GM18870 (cell line): Measurements from ENCODE around the gene TIMM13.

Experiments
- ATAC-seq: cut with Tn5 transposase; IDR thresholded peaks from one replicate; pipeline ENCODE4 v1.9.1; 2021; ENCODE audit warnings: moderate library complexity; ENCODE audit not compliant: unreplicated experiment

The TIMM13 gene

DNA sequence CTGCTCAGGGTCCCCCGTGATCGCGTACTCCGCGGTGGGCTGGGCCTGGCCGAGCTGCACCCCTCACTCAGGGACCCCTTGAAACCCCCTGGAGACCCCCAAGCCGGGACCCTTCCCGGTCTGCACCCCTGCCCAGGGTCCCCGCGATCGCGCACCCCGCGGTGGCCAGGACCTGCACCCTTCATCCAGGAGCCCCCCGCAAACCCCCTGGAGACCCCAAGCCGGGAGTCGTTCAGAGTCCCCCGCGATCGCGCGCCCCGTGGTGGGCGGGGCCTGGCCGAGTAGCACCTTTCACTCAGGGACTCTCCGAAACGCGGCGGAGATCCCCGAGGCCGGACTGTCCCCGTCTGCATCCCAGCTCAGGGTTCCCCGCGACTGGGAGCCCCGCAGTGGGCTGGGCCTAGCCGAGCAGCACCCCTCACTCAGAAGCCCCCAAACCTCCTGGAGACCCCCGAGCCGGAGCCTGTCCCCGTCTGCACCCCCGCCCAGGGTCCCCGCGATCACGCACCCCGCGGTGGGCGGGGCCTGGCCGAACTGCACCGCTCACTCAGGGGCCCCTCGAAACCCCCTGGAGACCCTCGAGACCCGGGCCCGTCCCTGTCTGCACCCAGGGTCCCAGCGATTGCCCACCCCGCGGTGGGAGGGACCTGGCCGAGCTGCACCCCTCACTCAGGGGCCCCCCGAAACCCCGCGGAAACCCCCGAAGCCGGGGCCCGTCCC lies 28.6 kb upstream of the TIMM13 start:
- peak; percentile 15 for ATAC-seq

GRCh38 chr19:2454962-2455850 lies 27.8 kb upstream of the TIMM13 start:
- no peak for ATAC-seq

- ATAC-seq: no peak
These were observed 27.0 kb upstream of the TIMM13 start for GRCh38 chr19:2454199-2454961.

DNA sequence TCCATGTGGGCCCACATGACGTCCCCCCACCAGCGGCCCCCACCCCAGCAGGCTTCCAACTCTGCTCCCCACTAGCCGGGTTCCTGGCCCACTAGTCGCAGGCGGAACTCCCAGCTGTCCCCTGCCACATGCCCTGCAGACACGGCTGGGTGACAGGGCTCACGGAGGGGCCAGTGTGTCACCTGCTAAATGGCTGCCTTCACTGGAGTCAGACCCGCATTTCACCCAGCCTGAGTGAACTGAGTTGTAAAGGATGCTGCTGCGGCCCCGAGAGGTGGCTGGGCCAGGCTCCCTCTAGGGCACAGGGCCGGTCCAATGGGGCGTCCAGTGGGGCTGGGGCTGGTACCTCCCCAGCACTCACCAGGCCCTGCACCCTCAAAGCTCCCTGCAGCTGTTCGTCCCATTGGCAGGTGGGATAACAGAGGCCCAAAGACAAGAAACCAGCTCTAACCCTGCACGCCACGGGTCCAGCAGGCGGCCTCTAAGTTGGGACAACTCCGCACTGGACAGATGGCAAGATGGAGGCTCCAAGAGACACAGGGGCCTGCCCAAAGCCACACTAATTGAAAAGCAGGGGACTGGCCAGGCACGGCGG lies 26.1 kb upstream of the TIMM13 start:
- no peak for ATAC-seq

DNA sequence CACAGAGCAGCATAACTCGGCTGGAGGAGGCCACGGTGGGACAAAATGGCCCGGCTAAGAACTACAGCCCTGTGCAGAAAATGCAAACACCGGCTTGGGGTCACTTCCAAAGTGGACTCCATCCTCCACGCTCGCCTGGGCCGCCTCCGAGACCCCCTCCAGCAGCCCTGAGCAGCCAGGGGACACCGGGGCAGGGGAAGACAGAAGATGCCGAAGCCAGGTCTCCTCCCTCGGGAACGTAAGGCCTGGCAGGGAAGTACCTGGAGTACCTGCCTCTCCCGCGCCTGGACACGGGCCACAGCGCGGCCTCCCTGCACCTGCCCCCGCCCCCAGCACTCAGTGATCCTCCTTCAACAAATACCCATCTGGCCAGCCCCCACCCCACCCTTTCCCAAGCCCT lies 24.4 kb upstream of the TIMM13 start:
- no peak for ATAC-seq

- ATAC-seq: no peak
These were observed 23.8 kb upstream of the TIMM13 start for GRCh38 chr19:2451138-2451537.

GRCh38 chr19:2449019-2449418 lies 21.6 kb upstream of the TIMM13 start:
- no peak for ATAC-seq

DNA sequence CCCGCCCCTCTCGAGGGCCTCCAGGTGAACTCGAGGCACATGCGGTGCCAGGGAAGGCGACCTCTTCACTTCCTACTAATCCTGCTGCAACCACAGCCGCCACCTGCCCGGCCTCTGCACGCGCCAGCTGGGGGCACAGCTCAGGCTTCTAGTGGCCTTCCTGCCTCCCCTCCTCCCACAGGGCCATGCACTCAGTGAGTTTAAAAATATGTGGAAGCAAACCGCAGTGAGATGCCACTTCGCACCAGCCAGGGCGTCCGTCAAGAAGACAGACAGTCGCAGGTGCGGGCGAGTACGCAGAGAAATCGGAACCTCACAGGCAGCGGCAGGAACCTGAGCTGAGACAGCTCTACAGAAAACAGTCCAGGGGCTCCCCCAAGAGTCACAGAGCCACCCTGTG lies 19.0 kb upstream of the TIMM13 start:
- ATAC-seq: no peak

DNA sequence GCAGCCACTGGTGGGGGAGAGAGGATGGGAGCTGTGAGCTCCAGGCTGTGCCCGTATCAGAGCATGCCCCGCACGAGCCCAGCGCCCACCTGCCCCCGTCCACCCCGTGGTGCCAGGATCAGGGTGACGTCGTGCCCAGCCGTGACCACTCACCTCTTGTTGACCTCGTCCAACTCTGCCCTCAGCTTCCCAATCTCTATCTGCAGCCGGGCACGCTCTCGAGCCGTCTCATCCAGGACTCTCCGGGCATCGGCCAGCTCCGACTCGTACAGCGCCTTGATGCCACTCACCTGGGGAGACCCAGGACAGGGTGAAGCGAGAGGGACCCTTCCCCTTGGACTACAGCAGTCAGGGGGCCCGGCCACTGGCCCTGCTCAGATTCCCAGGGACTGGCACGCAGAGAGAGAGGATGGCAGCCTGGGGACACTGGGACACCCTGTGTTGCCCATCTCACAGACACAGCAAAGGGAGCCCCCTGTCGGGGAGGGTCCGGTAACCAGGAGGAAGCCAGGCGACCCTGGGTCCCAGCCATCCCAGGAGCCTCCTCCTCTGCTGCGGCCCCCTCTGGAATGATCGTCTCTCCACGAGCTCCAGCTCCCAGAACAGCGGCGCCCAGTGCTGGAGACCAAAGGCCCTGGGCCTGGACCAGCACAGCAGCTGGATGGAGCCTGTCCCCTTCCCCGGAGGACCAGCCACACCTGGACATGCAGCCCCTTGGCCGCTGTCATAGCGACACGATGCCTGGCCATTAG lies 17.0 kb upstream of the TIMM13 start:
- ATAC-seq: no peak

GRCh38 chr19:2443785-2444182 lies 16.4 kb upstream of the TIMM13 start:
- ATAC-seq: no peak

DNA sequence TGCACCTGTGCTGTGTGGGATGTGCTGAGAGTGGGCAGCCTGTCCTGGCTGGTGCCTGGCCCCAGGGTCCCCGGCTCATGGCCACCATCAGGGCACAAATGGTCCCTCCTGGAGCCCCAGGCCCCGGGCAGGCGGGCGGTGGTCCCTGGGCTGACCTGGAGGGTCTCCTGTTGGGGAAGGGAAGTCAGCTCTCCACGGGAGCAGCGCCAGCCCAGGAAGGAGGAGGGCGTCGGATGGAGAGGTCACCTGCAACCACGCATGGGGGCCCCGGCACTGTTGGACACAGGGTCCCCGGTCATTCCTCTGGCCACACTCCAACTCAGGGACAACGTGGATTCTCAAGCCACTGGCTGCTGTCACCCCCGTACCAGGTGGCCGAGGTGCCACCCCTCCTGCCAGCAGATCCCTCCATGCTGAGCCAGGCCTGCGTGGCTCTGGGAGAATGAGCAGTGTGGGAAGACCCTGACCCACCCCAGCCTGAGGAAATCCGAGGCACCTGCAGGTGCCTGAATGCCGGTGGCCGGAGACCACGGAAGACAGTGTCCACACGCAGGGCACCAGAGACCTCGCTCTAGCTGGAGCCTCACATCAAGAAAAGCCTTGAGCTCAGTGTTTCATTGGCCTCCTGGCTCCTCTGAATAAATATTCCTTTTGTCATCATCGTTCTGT lies 15.9 kb upstream of the TIMM13 start:
- ATAC-seq: no peak

DNA sequence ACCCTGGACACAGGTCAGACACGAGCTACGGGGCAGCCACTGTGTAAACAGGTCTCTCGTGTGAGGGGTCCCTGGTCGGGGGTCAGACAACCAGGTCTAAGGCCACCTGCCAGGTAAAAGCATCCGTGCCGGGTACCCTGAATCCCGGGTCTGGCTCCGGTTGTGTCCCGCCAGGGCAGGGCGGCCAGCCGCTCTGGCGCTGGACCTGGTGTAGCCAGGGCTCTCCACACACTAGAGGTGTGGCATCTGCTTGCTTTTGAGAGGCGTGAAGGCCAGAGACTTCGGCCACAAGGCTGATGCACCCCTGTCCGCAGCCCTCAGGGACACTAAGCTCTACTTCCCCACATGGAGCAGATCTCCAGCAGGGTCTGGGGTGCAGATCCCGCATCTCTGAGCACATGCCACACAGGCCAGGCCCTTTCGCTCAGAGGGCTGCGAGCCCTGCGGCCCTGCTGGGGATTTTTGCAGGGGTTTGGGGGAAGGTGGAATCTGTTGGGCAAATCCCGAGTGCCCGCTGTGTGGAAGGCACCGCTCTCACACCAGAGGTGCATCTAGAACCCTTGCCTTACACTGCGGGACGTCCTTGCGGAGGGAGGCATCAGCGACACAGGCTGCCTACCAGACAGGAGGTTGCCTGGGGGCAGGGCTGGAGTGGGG lies 13.8 kb upstream of the TIMM13 start:
- ATAC-seq: no peak

GRCh38 chr19:2440515-2440914 lies 13.1 kb upstream of the TIMM13 start:
- no peak for ATAC-seq

GRCh38 chr19:2438178-2438577 lies 10.8 kb upstream of the TIMM13 start:
- ATAC-seq: no peak

DNA sequence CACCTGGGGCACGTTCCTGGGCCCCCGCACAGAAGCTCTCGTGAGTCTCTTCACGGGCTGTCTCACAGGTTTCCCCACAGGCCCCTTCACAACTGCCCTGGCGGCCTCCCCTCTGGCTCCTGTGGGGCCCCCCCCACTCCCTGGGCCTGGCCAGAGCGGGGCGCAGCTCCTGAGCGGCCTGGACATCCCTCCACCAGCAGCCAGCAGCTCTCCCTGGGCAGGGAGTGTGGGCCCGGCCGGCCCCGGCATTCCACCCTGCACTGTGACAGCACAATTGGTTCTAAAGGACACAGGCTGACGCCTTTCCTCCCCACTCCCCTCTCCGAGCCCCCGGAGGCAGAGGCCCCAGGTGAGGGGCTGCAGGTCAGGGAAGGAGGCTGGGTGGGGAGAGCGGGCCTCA lies 9.5 kb upstream of the TIMM13 start:
- ATAC-seq: no peak

DNA sequence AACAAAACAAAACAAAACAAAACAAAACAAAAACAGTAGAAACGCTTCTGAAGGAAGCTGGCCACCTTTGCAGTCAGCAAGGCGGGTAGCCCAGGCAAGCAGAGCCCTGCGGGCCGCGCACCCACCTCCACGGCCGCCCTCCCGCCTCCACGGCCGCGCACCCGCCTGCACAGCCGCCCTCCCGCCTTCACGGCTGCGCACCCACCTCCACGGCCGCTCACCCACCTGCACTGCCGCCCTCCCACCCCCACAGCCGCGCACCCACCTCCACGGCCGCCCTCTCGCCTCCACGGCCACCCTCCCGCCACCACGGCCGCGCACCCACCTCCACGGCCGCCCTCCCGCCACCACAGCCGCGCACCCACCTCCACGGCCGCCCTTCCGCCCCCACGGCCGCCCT lies 9.0 kb upstream of the TIMM13 start:
- ATAC-seq: no peak

- ATAC-seq: no peak
These were observed 7.4 kb upstream of the TIMM13 start for GRCh38 chr19:2434721-2435265.

GRCh38 chr19:2434267-2434666 lies 6.9 kb upstream of the TIMM13 start:
- ATAC-seq: no peak

DNA sequence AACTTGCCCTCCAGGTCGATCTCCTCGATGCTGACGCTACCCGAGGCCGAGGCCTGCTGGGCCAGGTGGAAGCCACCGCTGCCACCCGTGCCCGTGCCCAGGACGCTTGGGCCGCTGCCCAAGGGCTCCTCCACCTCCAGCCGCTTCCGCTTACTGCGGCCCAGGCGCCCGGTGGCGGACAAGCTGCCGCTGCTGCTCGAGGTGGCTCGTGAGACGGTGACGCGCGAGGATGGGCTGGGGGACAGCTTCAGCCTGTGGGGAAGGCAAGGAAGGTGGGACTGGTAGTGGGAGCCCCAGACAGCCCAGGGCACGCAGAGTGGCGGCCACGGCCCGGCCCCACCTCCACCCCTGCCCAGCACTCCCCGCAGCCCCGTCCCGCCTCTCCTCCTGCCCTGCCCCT lies 6.5 kb upstream of the TIMM13 start:
- no peak for ATAC-seq
